T-helper 1 cell treated with Interleukin-12 subunit alpha and Interleukin-12 subunit beta and Interleukin-4 antibody, amounts not matched to agents 30 μg/mL and 1 μg/mL, for 36 hours (primary cell): ENCODE results near the gene FIP1L1.
"Not testable (repeated sequence)": the region's sequence is repeated elsewhere in the genome, so short reads cannot be mapped to it uniquely, and the experiment has no call there.

Source experiments
- H3K27ac Mint-ChIP-seq: one replicate; pipeline ENCODE4 v1.8.0; 2021; ENCODE audit warnings: mild to moderate bottlenecking, mixed read lengths
- H3K27me3 Mint-ChIP-seq: one replicate; pipeline ENCODE4 v1.8.0; 2021; ENCODE audit warnings: low read depth, mixed read lengths
- H3K36me3 Mint-ChIP-seq: one replicate; pipeline ENCODE4 v1.8.0; 2021; ENCODE audit warnings: low read depth, mixed read lengths
- H3K4me1 Mint-ChIP-seq: one replicate; pipeline ENCODE4 v1.8.0; 2021; ENCODE audit warnings: low read depth, mixed read lengths
- H3K4me3 Mint-ChIP-seq: one replicate; pipeline ENCODE4 v1.8.0; 2021; ENCODE audit warnings: mild to moderate bottlenecking, moderate library complexity, mixed read lengths
- H3K9me3 Mint-ChIP-seq: one replicate; pipeline ENCODE4 v1.8.0; 2021; ENCODE audit warnings: mixed read lengths

Gene FIP1L1

GRCh38 chr4:53431052-53431451 is 53.6 kb downstream of the FIP1L1 start:
- peaks cover 36% of the 10 kb centered on the region for H3K36me3 Mint-ChIP-seq
- H3K27ac Mint-ChIP-seq = no peak overlapping the region
- H3K9me3 Mint-ChIP-seq = no peaks in the 10 kb centered on the region
- no peaks in the 10 kb centered on the region for H3K27me3 Mint-ChIP-seq
- H3K4me1 Mint-ChIP-seq = peaks cover 6% of the 10 kb centered on the region
- no peak overlapping the region for H3K4me3 Mint-ChIP-seq

GRCh38 chr4:53432528-53433424 is 55.3 kb downstream of the FIP1L1 start:
- no peak overlapping the region for H3K4me3 Mint-ChIP-seq
- no peaks in the 10 kb centered on the region for H3K27me3 Mint-ChIP-seq
- H3K4me1 Mint-ChIP-seq = peaks cover 6% of the 10 kb centered on the region
- H3K27ac Mint-ChIP-seq = no peak overlapping the region
- no peaks in the 10 kb centered on the region for H3K9me3 Mint-ChIP-seq
- H3K36me3 Mint-ChIP-seq = peaks cover 39% of the 10 kb centered on the region

- no peak overlapping the region for H3K27ac Mint-ChIP-seq
These were observed 58.8 kb downstream of the FIP1L1 start for GRCh38 chr4:53436251-53436650.

GRCh38 chr4:53441564-53441963 is 64.1 kb downstream of the FIP1L1 start:
- H3K4me3 Mint-ChIP-seq = no peak overlapping the region
- no peak overlapping the region for H3K27ac Mint-ChIP-seq
- H3K36me3 Mint-ChIP-seq = peaks cover 40% of the 10 kb centered on the region
- H3K27me3 Mint-ChIP-seq = no peaks in the 10 kb centered on the region
- no peaks in the 10 kb centered on the region for H3K9me3 Mint-ChIP-seq
- peaks cover 2% of the 10 kb centered on the region for H3K4me1 Mint-ChIP-seq

More at GRCh38 chr4:53436251-53436650, 58.8 kb downstream of the FIP1L1 start:
- H3K4me1 Mint-ChIP-seq = peaks cover 2% of the 10 kb centered on the region
- no peaks in the 10 kb centered on the region for H3K27me3 Mint-ChIP-seq
- H3K9me3 Mint-ChIP-seq = no peaks in the 10 kb centered on the region
- H3K36me3 Mint-ChIP-seq = peaks cover 28% of the 10 kb centered on the region
- H3K4me3 Mint-ChIP-seq = no peak overlapping the region

- H3K27ac Mint-ChIP-seq = no peak overlapping the region
- no peak overlapping the region for H3K4me3 Mint-ChIP-seq
- no peaks in the 10 kb centered on the region for H3K27me3 Mint-ChIP-seq
- peaks cover 31% of the 10 kb centered on the region for H3K36me3 Mint-ChIP-seq
- peaks cover 2% of the 10 kb centered on the region for H3K4me1 Mint-ChIP-seq
- no peaks in the 10 kb centered on the region for H3K9me3 Mint-ChIP-seq
These were observed 67.5 kb downstream of the FIP1L1 start for GRCh38 chr4:53444954-53445353.

GRCh38 chr4:53450773-53451172 is 73.3 kb downstream of the FIP1L1 start:
- H3K27me3 Mint-ChIP-seq = no peaks in the 10 kb centered on the region
- no peak overlapping the region for H3K27ac Mint-ChIP-seq
- H3K4me3 Mint-ChIP-seq = no peak overlapping the region
- H3K36me3 Mint-ChIP-seq = peaks cover 25% of the 10 kb centered on the region
- H3K4me1 Mint-ChIP-seq = peaks cover 5% of the 10 kb centered on the region
- H3K9me3 Mint-ChIP-seq = no peaks in the 10 kb centered on the region

- Mint-ChIP-seq H3K4me1 (peaks cover 5% of the 10 kb centered on the region), H3K27ac (no peak overlapping the region), H3K27me3 (no peaks in the 10 kb centered on the region), H3K4me3 (no peak overlapping the region), H3K36me3 (peaks cover 25% of the 10 kb centered on the region), H3K9me3 (no peaks in the 10 kb centered on the region)
These were observed 75.9 kb downstream of the FIP1L1 start for GRCh38 chr4:53453385-53453784.

GRCh38 chr4:53455766-53456165 is 78.3 kb downstream of the FIP1L1 start:
- Mint-ChIP-seq H3K4me1 (peaks cover under 1% of the 10 kb centered on the region), H3K27ac (no peak overlapping the region), H3K4me3 (no peak overlapping the region), H3K36me3 (peaks cover 34% of the 10 kb centered on the region), H3K27me3 (no peaks in the 10 kb centered on the region), H3K9me3 (no peaks in the 10 kb centered on the region)

- H3K4me1 Mint-ChIP-seq = no peaks in the 10 kb centered on the region
- H3K36me3 Mint-ChIP-seq = peaks cover 35% of the 10 kb centered on the region
- H3K4me3 Mint-ChIP-seq = no peak overlapping the region
- H3K27me3 Mint-ChIP-seq = no peaks in the 10 kb centered on the region
- H3K9me3 Mint-ChIP-seq = no peaks in the 10 kb centered on the region
- no peak overlapping the region for H3K27ac Mint-ChIP-seq
These were observed 78.7 kb downstream of the FIP1L1 start for GRCh38 chr4:53456178-53456577.

- no peak overlapping the region for H3K4me3 Mint-ChIP-seq
- no peaks in the 10 kb centered on the region for H3K27me3 Mint-ChIP-seq
- H3K9me3 Mint-ChIP-seq = no peaks in the 10 kb centered on the region
- H3K36me3 Mint-ChIP-seq = peaks cover 38% of the 10 kb centered on the region
- no peaks in the 10 kb centered on the region for H3K4me1 Mint-ChIP-seq
- no peak overlapping the region for H3K27ac Mint-ChIP-seq
These were observed 82.1 kb downstream of the FIP1L1 start for GRCh38 chr4:53459548-53459947.

GRCh38 chr4:53461244-53461643 is 83.8 kb downstream of the FIP1L1 start:
- no peaks in the 10 kb centered on the region for H3K4me1 Mint-ChIP-seq
- no peaks in the 10 kb centered on the region for H3K9me3 Mint-ChIP-seq
- no peak overlapping the region for H3K27ac Mint-ChIP-seq
- peaks cover 25% of the 10 kb centered on the region for H3K36me3 Mint-ChIP-seq
- no peaks in the 10 kb centered on the region for H3K27me3 Mint-ChIP-seq
- H3K4me3 Mint-ChIP-seq = no peak overlapping the region

GRCh38 chr4:53463340-53463739 is 85.9 kb downstream of the FIP1L1 start:
- H3K36me3 Mint-ChIP-seq = peaks cover 21% of the 10 kb centered on the region
- H3K27me3 Mint-ChIP-seq = no peaks in the 10 kb centered on the region
- no peak overlapping the region for H3K4me3 Mint-ChIP-seq
- no peak overlapping the region for H3K27ac Mint-ChIP-seq
- peaks cover 14% of the 10 kb centered on the region for H3K9me3 Mint-ChIP-seq
- H3K4me1 Mint-ChIP-seq = no peaks in the 10 kb centered on the region

- H3K36me3 Mint-ChIP-seq = peaks cover 14% of the 10 kb centered on the region
- no peak overlapping the region for H3K4me3 Mint-ChIP-seq
- H3K27me3 Mint-ChIP-seq = no peaks in the 10 kb centered on the region
- H3K4me1 Mint-ChIP-seq = no peaks in the 10 kb centered on the region
- H3K9me3 Mint-ChIP-seq = peaks cover 22% of the 10 kb centered on the region
- no peak overlapping the region for H3K27ac Mint-ChIP-seq
These were observed 87.8 kb downstream of the FIP1L1 start for GRCh38 chr4:53465281-53465680.

GRCh38 chr4:53465891-53466290 is 88.5 kb downstream of the FIP1L1 start:
- Mint-ChIP-seq H3K4me3 (no peak overlapping the region), H3K4me1 (no peaks in the 10 kb centered on the region), H3K27ac (no peak overlapping the region), H3K36me3 (peaks cover 11% of the 10 kb centered on the region), H3K9me3 (peaks cover 22% of the 10 kb centered on the region), H3K27me3 (no peaks in the 10 kb centered on the region)

- peaks cover 22% of the 10 kb centered on the region for H3K9me3 Mint-ChIP-seq
- H3K36me3 Mint-ChIP-seq = peaks cover 11% of the 10 kb centered on the region
- not testable (repeated sequence) for H3K4me1 Mint-ChIP-seq, H3K4me3 Mint-ChIP-seq, H3K27me3 Mint-ChIP-seq, H3K27ac Mint-ChIP-seq
These were observed 89.1 kb downstream of the FIP1L1 start for GRCh38 chr4:53466576-53466975.
